NCI-H510A treated with DMSO at 0.1 percent for 48 hours (cell line): Measurements from ENCODE around the gene STX2.
"Not testable (repeated sequence)": the region's sequence is repeated elsewhere in the genome, so short reads cannot be mapped to it uniquely, and the experiment has no call there.

Source experiments
- DNase-seq: peaks from one replicate; lab custom pipeline; 2025; lab: John Stamatoyannopoulos, UW

Gene STX2

DNA sequence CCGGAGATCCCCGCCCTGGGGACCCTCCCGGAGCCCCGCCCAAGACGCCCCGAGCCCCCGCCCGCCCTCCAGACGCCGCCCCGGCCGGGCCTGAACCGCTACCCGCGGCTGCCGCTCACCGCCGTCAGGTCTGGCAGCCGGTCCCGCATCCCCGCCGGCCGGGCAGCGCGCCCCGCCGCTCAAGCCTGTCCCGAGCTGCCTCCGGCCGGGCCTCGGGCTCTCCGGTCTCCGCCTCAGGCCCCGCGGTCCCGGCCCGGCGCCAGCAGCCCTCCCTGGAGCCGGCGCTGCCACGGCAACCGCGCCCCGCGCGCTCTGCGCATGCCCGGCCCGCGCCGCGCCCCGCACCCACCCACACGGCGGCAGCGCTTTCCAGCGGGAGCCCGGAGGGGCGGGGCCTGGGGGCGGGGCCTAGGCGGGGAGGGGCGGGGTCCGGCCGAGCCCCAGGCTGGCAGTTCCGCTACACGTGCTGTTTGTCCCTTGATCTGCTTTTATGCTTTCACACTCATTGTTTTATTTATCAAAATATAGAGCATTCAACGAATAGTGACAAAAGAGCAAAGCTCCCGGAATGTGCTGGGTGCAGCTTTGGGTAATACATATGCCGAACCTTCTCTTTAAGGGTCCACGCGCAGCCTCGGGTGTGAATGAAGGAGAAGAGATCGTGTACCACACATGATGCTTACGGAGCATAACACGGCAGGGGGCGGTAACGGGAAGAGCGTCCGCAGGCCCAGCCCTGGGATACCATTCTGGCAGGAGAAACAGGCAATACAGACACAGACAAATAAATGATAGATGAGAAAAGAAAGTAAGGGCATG is at the start of gene STX2:
Gene STX2 (minus strand): TSS at position 300 of the 819 bp plus-strand sequence. CDS start 151 bp downstream, at position 149.
- peak; percentile 84 for DNase-seq

DNA sequence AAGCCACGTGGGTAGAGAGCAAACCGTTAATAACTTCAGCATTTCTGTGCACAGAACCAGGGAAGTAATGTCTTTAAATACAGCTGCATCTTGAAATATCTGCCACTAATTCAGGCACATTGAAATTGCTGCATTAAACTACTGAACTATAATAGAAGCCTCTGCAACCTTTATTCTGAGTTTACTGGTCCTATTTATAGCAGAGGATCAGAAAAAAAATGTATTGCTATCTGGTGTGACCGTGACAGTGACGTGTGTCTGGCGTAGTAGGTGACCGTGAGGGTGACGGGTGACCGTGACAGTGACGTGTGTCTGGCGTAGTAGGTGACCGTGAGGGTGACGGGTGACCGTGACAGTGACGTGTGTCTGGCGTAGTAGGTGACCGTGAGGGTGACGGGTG is 48.1 kb upstream of the STX2 start:
- DNase-seq, result not testable (repeated sequence)

DNA sequence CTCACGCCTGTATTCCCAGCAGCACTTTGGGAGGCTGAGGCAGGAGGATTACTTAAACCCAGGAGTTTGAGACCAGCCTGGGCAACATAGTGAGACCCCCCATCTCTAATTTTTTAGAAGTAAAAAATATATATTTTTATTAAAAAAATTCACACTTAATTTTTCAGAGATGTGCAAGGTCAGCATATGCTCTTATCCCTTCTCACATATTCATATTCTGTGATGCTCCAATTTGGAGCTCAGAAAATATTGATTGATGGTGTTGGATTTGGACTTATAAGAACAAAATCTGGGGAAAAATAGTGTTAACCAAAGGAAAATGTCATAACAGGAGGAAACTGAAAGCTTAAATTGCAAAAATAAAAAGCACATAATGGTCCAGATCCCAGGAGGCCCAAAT is 42.5 kb upstream of the STX2 start:
- no peak for DNase-seq

DNA sequence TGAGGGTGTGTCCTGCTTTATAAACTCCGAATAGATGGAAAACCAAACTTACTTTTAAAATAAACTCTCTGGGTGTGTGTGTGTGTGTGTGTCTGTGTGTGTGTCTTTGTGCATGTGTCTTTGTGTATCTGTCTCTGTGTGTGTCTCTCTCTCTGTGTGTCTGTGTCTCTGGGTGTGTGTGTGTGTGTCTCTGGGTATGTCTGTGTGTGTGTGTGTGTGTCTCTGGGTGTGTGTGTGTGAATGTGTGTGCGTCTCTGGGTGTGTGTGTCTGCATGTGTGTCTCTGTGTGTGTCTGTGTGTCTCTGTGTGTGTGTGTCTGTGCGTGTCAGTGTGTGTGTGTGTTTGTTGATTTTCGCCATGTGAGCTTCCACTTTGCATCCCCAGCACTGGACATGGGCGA is 42.0 kb upstream of the STX2 start:
- DNase-seq, result no peak

DNA sequence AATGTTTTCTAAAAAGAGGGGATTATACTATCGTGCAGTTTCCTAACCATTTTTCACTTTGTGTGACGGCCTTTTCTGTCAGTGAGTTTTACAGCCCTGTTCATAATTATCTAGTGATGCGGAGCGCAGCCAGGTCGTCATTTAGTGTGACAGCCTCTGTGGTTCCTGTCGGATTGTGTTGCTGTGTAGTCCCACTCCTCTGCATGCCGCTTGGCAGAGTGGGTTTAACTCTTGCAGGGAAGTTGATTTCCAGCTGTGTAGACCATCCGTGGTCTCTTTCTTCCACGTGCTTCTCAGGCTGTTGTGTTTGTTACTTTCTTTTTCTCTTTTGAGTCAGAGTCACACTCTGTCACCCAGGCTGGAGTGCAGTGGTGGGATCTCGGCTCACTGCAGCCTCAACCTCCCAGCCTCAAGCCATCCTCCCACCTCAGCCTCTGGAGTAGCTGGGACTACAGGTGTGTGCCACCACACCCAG is 41.4 kb upstream of the STX2 start:
- DNase-seq, result no peak

DNA sequence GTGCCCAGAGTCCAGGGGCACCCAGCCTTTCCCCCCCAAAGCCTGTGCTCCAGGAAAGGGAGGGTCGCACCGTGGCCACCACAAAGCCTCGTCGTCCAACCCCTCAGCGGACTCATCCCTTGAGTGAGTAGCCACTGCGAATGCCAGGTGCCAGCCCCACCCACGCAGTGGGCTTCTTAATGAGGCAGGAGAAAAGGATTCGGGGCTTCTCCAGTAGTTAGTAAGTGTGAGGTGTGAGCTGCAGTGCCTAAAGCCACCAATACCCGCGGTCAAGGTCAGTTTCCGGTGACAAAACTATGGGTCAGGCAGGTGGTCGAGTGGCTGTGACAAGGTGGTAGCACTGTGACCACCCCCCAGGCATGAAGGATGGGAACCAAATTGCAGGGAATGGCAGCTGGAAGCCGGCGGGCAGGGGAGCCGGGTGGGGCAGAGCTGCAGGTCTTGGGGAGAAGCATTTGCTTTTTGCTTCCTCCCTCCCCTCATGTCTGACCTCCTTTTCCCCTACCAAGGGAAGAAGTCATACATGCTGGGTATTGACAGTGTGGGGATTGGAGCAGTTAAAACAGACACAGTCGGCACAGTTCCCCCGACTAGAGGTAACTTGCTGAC is 40.8 kb upstream of the STX2 start:
- no peak for DNase-seq

DNA sequence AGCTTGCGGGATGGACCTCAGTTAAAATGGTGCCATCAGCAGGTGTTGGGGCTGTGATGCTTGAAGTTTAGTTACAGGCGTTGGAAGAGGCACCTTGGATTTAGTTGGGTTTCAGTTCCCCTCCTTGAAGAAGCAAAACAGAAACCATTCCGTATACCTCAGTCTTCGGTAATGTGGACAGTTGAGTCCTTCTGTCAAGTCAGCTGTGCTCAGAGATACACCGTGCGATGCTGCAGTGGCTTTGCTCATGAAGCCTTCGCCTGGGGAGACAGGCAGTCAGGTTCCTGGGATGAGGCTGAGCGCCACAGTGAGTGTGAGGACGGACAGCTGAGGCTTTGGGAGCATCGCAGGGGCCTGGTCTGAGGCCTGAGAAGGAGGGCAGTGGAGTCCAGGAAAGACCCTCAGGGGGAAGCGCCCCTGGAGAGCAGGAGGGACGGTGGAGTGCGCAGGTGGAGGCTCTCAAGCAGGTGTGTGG is 40.2 kb upstream of the STX2 start:
- no peak for DNase-seq

DNA sequence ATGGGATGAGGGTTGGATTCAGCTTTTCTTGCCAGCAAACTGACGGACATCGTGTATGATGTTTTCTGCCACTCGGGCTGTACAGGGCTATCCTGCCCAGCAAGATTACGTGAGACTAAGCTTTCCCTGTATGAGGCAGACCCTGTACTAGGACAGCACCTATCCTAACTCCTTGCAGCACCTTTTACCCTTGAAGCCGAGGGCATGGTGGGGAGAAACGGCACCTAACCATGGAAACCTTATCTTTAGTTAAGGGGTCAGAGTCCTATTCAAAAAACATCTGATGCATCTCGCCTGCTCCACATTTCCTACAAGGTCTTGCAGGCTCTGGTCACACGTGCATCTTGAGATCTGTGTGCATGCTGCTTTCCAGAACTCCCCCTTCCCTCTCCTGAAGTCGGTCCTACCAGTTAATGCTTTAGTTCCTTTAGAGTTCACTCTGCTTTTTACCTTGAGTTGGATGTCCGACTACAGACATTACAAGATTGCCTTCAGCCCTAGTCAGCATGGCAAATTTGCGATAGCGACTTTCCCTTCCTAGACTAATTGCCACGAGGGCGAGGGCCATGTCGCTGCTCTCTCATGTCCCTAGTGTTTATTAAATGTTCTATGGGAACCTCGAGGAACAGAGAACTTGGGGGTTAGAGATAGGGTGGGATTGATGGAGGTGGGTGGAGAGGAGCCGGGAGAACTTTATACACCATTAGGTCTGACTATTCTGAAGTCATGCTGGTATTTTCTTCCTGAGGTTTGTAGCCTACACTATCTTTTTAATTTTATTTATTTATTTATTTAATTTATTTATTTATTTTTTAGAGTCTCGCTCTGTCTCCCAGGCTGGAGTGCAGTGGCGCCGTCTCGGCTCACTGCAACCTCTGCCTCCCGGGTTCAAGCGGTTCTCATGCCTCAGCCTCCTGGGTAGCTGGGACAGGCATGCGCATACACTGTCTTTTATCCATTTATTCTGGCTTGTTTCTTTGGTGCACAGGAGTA is 39.4 kb upstream of the STX2 start:
- DNase-seq, result no peak

DNA sequence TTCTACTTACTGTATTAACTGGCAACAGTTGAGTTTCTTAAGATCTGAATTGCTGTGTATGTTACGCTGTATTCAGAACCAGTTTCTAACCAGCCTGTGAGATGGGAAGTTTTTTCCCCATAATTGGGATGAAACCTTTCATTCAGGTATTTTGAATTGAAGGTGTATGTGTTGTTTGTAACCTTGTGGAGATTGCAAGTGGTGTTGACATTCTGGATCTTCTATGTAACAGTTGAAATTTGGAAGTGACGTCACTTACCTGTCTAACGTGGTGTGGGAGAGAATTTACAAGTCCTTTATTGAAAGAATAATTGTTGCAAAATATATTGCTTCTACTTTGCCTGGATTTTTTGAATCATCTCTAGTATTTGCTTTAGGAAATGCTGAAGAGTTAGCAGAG is 38.3 kb upstream of the STX2 start:
- DNase-seq, result no peak

DNA sequence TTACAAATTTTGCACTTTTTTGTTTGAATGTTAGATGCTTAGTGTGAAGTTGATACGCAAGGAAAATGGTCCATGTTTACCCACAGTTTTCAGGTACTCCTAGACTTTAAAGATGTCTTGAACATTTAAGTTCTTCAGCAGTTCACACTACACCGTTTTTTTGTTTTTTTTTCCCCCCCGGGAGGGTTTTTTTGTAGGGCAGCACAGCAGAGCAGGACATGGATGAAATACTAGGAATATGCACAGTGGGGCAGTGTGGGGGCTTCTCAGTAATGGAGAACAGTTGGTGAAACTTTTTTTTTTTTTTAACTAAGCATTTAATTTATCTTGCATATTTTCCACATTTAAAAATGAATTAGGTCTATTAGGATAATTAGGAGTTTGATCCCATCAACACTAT is 37.7 kb upstream of the STX2 start:
- no peak for DNase-seq

DNA sequence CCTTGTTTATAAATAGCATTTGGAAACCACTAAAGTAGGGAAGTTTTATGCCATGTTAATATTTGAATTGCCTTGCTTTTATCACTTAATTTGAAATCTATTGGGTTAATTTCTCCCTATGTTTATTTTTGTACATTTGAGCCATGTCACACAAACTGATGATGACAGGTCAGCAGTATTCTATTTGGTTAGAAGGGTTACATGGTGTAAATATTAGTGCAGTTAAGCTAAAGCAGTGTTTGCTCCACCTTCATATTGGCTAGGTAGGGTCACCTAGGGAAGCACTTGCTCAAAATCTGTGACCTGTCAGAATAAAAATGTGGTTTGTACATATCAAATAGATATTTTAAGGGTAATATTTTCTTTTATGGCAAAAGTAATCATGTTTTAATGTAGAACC is 37.2 kb upstream of the STX2 start:
- DNase-seq, result no peak

DNA sequence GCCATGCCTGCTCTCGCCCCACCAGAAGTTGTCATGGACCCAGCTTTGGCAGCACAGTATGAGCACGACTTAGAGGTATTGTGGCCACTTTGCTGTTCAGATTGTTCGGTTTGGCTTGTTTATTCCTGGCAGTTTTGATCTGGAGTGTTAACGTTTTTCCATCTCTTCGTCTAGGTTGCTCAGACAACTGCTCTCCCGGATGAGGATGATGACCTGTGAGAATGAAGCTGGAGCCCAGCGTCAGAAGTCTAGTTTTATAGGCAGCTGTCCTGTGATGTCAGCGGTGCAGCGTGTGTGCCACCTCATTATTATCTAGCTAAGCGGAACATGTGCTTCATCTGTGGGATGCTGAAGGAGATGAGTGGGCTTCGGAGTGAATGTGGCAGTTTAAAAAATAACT is 36.7 kb upstream of the STX2 start:
- DNase-seq, result not testable (repeated sequence)

DNA sequence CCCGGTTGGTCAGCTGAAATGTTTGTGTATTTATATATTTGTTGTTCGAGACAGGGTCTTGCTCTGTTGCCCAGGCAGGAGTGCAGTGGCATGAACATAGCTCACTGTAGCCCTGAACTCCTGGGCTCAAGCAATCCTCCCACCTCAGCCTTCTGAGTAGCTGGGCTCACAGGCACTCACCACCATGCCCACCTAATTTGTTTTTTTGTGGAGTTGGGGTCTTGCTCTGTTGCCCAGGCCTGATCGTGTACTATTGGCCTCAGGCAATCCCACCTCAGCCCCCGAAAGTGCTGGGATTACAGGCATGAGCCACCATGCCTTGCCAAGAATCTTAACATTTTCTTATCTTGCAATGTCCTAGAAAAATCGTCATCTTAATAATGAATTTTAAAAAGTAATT is 36.1 kb upstream of the STX2 start:
- DNase-seq, result no peak

DNA sequence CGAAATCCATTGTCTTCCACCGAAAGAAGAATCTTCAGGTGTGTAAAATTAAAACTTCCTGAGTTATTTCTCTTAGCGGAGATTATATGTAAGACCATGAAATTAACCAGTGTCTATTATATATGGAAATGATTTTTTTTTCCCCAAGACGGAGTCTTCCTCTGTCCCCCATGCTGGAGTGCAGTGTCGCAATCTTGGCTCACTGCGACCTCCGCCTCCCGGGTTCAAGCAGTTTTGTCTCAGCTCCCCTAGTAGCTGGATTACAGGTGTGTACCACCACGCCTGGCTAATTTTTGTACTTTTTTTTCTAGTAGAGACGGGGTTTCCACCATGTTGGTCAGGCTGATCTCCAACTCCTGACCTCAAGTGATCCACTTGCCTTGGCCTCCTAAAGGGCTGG is 35.6 kb upstream of the STX2 start:
- DNase-seq, result no peak

DNA sequence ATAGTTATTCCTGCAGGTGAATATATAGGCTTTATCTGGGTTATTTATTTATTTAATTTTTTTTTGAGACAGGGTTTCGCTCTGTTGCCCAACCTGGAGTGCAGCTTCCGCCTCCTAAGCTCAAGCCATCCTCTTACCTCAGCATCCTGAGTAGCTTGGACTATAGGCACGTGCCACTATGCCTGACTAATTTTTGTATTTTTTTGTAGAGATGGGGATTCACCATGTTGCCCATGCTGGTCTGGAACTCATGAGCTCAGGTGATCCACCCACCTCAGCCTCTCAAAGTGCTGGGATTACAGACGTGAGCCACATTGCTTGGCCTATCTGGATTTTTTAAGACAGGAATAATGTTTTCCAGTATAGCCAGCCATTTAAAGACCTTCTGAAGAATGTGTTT is 34.8 kb upstream of the STX2 start:
- no peak for DNase-seq

DNA sequence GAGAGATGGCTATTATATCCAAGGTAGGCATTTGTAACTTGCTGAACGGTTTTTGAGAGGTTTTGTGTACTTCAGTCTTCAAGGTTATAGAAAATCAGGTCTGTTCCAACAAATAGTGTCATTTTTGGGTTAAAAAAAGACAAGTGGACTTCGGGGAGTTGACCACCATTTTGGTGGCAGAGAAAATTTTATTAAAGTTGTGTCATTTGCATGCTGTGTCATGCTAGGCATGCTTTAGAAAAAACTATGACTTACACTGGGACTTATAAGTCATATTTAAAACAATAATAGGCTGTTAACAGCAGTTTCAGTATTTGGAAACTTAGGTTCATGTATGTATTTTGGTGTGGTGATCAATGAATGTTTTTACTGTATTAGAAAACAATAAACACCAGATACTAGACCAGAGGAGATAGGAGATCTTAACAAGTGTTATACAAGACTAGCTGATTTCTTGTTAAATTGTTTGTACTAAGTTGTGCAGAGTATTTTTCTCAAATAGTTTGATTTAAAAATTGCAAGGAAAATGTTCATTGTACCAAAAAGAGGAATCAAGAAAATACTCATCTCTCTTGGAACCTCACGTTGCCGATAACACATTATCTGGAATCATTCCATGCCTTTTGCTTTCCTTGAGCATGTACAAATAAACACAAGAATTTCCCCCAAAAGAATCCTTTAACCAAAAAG is 34.2 kb upstream of the STX2 start:
- DNase-seq, result no peak

DNA sequence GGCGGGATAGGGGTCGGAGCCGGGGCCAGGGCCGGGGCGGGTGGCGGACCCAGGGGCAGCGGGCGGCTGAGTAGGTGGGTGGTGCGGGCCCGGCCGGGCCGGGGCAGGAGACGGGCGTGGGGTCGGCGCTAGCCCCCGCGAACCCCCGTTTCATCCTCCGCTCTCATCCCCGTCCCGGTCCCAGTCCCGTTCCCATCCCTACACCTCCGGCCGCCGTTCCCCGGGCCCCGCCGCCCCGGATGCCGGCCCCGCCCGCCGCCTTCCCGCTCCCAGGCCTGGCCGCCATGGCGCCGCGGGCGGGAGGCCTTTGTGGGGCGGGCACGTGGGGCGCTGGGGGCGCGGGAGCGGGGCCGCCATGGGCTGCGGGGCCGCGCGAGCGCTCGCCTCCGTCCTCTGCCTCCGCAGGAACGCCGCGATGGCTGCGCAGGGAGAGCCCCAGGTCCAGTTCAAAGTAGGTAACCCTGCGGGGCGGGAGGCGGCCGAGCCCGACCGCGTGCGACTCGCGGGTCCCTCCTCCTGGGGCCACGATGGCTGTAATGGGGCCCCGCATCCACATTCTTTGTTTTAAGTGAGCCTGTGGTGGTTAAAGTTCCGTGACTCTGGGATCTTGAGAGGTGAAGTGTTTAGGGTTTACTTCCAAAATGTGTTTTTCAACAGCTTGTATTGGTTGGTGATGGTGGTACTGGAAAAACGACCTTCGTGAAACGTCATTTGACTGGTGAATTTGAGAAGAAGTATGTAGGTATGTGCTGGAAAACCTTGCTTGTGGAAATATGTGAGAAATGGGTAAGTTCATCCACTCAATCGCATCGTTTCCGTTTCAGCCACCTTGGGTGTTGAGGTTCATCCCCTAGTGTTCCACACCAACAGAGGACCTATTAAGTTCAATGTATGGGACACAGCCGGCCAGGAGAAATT is 33.4 kb upstream of the STX2 start:
- peak; percentile 52 for DNase-seq

DNA sequence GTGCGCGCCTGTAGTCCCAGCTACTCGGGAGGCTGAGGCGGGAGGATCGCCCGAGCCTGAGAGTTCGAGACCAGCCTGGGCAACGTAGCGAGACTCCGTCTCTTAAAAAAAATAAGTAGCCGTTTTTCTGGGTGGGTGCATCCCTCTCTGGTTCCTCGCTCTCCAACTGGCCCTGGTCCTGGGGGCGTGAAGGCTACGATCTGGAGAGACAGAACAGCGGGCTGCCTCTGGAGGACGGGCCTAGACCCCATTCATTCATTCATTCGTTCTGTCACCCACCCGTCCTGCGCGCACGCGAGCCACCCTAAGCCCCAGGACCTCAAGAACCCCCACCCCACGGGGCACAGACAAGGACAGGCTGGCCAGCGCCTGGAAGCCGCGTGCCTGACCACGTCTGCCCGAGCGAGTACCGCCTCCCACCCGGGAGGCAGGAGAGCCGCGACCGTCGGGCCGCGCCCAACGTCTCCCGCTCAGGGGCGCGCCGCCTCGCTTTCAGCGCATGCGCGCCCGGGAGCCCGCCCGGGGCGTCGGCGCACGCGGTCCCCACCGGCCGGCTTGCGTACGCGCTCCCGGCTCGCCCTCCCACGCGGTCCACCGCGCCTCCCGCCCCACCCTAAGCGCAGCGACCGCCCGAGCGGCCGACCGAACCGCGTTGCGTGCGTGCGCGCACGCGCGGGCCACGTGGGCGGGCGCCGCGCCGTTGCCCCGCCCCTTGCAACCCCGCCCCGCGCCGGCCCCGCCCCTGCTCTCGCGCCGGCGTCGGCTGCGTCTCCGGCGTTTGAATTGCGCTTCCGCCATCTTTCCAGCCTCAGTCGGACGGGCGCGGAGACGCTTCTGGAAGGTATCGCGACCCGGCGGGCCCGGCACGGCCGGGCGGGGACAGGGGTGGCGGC is 32.5 kb upstream of the STX2 start, which contains the start of gene RAN:
Gene RAN (plus strand): TSS at position 781 of the 893 bp plus-strand sequence. CDS start 528 bp downstream, outside the sequence.
- peak; percentile 89 for DNase-seq
